Fibroblast of the aortic adventitia (primary cell): ENCODE results near the gene CHTF8. TPM values are rescaled to one million over a fixed set of nuclear protein-coding genes. Genes with fewer than 3 reads are reported as not detected.

Source experiments
- DNase-seq: peaks from one replicate; pipeline ENCODE4 v3.0.0-alpha.2; 2010; ENCODE audit warnings: low read depth
- H3K4me3 ChIP-seq: 2 replicates; pipeline ENCODE4 v1.5.1; 2011; ENCODE audit warnings: low read depth, mild to moderate bottlenecking, control low read depth, low read length, moderate library complexity
- CTCF ChIP-seq: IDR thresholded peaks from 2 replicates; pipeline ENCODE4 v1.5.1; 2011; ENCODE audit warnings: mild to moderate bottlenecking, low read length, control low read depth, inconsistent platforms; ENCODE audit not compliant: insufficient read depth
- total RNA-seq: library from RNA; depleted of rRNA; stranded (reverse); fragments of >200 nt; gene quantifications from 2 replicates; pipeline ENCODE4 v1.2.3, GENCODE V29; 2012; ENCODE audit warnings: low replicate concordance

Gene CHTF8
- total RNA-seq, 1 donor: 90.6 TPM

GRCh38 chr16:69108064-69108904 lies 24.1 kb downstream of the CHTF8 start:
- DNase-seq: no peak

DNA sequence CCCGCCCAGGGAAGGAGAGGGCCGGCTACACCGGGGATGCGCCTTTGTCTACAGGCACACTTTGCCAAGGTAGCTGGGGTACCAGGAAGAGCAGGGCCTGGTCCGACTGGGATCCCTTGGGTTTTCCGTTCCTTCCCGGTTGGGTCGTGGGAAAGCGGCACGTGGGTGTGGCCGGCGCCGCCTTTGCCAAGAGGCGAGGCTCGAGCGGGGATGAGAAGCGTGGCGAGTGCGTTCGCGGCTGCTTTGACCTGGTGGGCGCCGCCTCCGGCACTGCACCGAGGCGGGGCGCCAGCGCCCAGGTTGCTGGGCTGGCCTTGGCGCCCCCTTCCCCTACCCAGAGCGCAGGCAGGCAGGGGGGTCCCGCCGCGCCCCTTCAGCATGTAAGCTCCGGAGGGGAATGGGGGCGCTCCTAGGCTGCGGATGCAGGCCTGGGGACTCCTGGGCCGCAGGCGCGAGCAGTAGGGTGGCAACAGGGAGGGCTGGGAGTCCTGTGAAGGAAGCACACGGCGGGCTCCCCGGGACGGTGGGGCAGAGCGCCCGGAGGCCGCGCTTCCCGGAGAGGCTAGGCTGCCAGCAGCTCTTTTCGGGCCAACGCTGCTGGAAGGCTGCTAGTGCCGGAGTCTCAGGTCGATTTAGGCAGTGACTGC lies 24.9 kb downstream of the CHTF8 start:
- TF ChIP-seq CTCF: no peak
- H3K4me3 ChIP-seq: peak overlapping the region; percentile 66
- peak; percentile 19 for DNase-seq

More at GRCh38 chr16:69108064-69108904, 24.1 kb downstream of the CHTF8 start:
- no peak for TF ChIP-seq CTCF
- no peak overlapping the region for H3K4me3 ChIP-seq

- no peak for DNase-seq
- no peak for TF ChIP-seq CTCF
These were observed 25.7 kb downstream of the CHTF8 start for GRCh38 chr16:69106491-69107315.

GRCh38 chr16:69105501-69106361 lies 26.7 kb downstream of the CHTF8 start, which contains the start of gene HAS3:
Gene HAS3 (plus strand): TSS chr16:69105653. CDS start chr16:69109396, 3,743 bp downstream.
- TF ChIP-seq CTCF: peak; percentile 33
- peak; percentile 66 for DNase-seq
- H3K4me3 ChIP-seq: peak within 1 kb of the TSS; percentile 66

More at GRCh38 chr16:69106491-69107315, 25.7 kb downstream of the CHTF8 start:
- peak overlapping the region; percentile 66 for H3K4me3 ChIP-seq

DNA sequence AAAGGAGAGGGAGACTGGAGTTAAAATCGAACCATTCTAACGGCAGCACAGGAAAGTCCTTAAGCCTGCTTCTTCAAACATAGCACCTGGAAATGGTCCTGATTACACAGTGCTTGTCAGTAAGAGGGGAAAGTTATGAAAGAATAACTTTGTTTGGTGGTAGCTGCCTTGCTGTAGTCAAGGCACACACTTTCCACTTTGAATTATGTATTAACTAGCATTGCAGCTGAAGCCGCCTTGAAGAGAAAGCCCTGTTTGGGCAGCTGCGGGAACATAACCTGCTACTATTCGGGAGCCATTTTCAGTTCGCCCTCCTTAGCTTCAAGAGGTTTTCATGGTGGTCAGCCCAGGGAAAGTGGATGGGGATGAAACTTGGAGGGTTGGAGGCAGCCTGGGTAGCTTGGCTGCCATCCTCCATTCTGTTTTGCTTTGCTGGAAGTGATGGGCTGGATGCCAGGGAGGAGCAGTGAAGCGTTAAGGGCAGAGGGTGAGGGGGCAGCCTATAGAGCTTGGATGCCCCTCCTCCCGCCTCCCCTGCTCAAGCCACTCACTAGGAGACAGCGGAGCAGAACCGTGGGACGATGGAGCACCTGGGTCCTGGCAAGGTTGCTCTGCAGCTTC lies 32.2 kb downstream of the CHTF8 start:
- H3K4me3 ChIP-seq: no peak overlapping the region
- no peak for DNase-seq
- no peak for TF ChIP-seq CTCF
